HG03045 (cell line): ENCODE results near the gene KCNA3.
"Not testable (repeated sequence)": the region's sequence is repeated elsewhere in the genome, so short reads cannot be mapped to it uniquely, and the experiment has no call there.

Experiments
- ATAC-seq: cut with Tn5 transposase; IDR thresholded peaks from one replicate; pipeline ENCODE4 v1.9.1; 2021; ENCODE audit warnings: mild to moderate bottlenecking, moderate library complexity; ENCODE audit not compliant: unreplicated experiment

KCNA3 gene

GRCh38 chr1:110680036-110680735 is 5.4 kb upstream of the KCNA3 start:
- no peak for ATAC-seq

GRCh38 chr1:110677526-110677925 is 2.8 kb upstream of the KCNA3 start:
- ATAC-seq = no peak

- no peak for ATAC-seq
These were observed 2.2 kb upstream of the KCNA3 start for GRCh38 chr1:110676970-110677369.

GRCh38 chr1:110675060-110675791 is 486 bp upstream of the KCNA3 start:
- no peak for ATAC-seq

GRCh38 chr1:110673805-110674336 is 869 bp downstream of the KCNA3 start:
- ATAC-seq = no peak

GRCh38 chr1:110673197-110673701 is 1.5 kb downstream of the KCNA3 start:
- ATAC-seq = no peak

- no peak for ATAC-seq
These were observed 2.0 kb downstream of the KCNA3 start for GRCh38 chr1:110672753-110673108.

GRCh38 chr1:110672001-110672752 is 2.6 kb downstream of the KCNA3 start:
- ATAC-seq = no peak

- no peak for ATAC-seq
These were observed 3.4 kb downstream of the KCNA3 start for GRCh38 chr1:110671361-110671760.

GRCh38 chr1:110668549-110668948 is 6.2 kb downstream of the KCNA3 start:
- ATAC-seq = no peak

- ATAC-seq = no peak
These were observed 7.0 kb downstream of the KCNA3 start for GRCh38 chr1:110667776-110668175.

GRCh38 chr1:110663241-110663640 is 11.5 kb downstream of the KCNA3 start:
- ATAC-seq = no peak

GRCh38 chr1:110659559-110659958 is 15.2 kb downstream of the KCNA3 start:
- ATAC-seq = not testable (repeated sequence)

GRCh38 chr1:110657351-110657750 is 17.4 kb downstream of the KCNA3 start:
- no peak for ATAC-seq

- ATAC-seq = no peak
These were observed 24.1 kb downstream of the KCNA3 start for GRCh38 chr1:110650609-110651008.

GRCh38 chr1:110648417-110648816 is 26.3 kb downstream of the KCNA3 start:
- ATAC-seq = no peak

GRCh38 chr1:110647254-110647891 is 27.4 kb downstream of the KCNA3 start:
- ATAC-seq = no peak

GRCh38 chr1:110645821-110646735 is 28.7 kb downstream of the KCNA3 start:
- ATAC-seq = no peak

GRCh38 chr1:110645211-110645610 is 29.5 kb downstream of the KCNA3 start:
- ATAC-seq = no peak
